OCI-LY3 (cell line): Measurements from ENCODE around the gene RTN3.

Experiments
- H2AFZ ChIP-seq: fragments of 200-600, 300-600 bp; shearing (Covaris generic); 2 replicates; pipeline ENCODE4 v1.6.0; 2014; ENCODE audit warnings: antibody characterized with exemption, low read depth, low read length
- H3K27ac ChIP-seq: fragments of 200-600, 300-600 bp; sonication (generic); 2 replicates; pipeline ENCODE4 v1.5.1; 2014; ENCODE audit warnings: mild to moderate bottlenecking, low read length, moderate library complexity, mixed read lengths
- H3K27me3 ChIP-seq: fragments of 200-600, 300-600 bp; sonication (generic); 2 replicates; pipeline ENCODE4 v1.6.1; 2014; ENCODE audit warnings: low read depth, low read length, mixed read lengths
- H3K36me3 ChIP-seq: fragments of 200-600, 300-600 bp; sonication (generic); replicated peaks from 2 replicates; pipeline ENCODE3; 2014; ENCODE audit warnings: low read depth, low read length, mixed read lengths
- H3K4me1 ChIP-seq: fragments of 300-600, 200-600 bp; sonication (generic); 2 replicates; pipeline ENCODE4 v1.6.1; 2014; ENCODE audit warnings: low read length, mixed read lengths
- H3K4me2 ChIP-seq: fragments of 200-600, 300-600 bp; sonication (generic); 2 replicates; pipeline ENCODE4 v1.6.1; 2014; ENCODE audit warnings: low read length, mixed read lengths
- H3K4me3 ChIP-seq: fragments of 300-600, 200-600 bp; sonication (generic); 2 replicates; pipeline ENCODE4 v1.5.1; 2014; ENCODE audit warnings: antibody characterized with exemption, mild to moderate bottlenecking, low read length, moderate library complexity
- H3K79me2 ChIP-seq: fragments of 300-600, 200-600 bp; shearing (Covaris generic); 2 replicates; pipeline ENCODE4 v1.6.1; 2014; ENCODE audit warnings: mild to moderate bottlenecking, low read length, mixed read lengths
- H3K9ac ChIP-seq: fragments of 300-600, 200-600 bp; shearing (Covaris generic); 2 replicates; pipeline ENCODE4 v1.6.0; 2014; ENCODE audit warnings: mild to moderate bottlenecking, low read length, moderate library complexity
- H3K9me3 ChIP-seq: fragments of 200-600, 300-600 bp; shearing (Covaris generic); 2 replicates; pipeline ENCODE4 v1.6.1; 2014; ENCODE audit warnings: low read length, mixed read lengths; ENCODE audit not compliant: insufficient read depth
- H4K20me1 ChIP-seq: fragments of 200-600, 300-600 bp; sonication (generic); 2 replicates; pipeline ENCODE4 v1.6.1; 2016; ENCODE audit warnings: low read length, mixed read lengths; ENCODE audit not compliant: insufficient read depth
- CTCF ChIP-seq: fragments of 200-600, 300-600 bp; sonication (generic); IDR thresholded peaks from 2 replicates; pipeline ENCODE4 v1.5.1; 2014; ENCODE audit warnings: antibody characterized with exemption, low read length, low read depth
- EZH2phosphoT487 ChIP-seq: fragments of 200-600 bp; shearing (Covaris generic); IDR thresholded peaks from 2 replicates; pipeline ENCODE4 v1.6.1; 2018; ENCODE audit warnings: antibody characterized with exemption, mixed run types, low read depth

RTN3 gene

GRCh38 chr11:63802637-63803414 lies 121.5 kb downstream of the RTN3 start:
- Histone ChIP-seq H3K79me2 (no peaks in the 10 kb centered on the region), H3K4me2 (no peak overlapping the region), H3K27ac (no peak overlapping the region), H3K27me3 (peaks cover 3% of the 10 kb centered on the region), H4K20me1 (no peaks in the 10 kb centered on the region), H3K4me1 (no peaks in the 10 kb centered on the region), H3K9ac (no peak overlapping the region), H3K4me3 (no peak overlapping the region), H3K9me3 (no peaks in the 10 kb centered on the region), H3K36me3 (no peaks in the 10 kb centered on the region), H2AFZ (no peak overlapping the region)
- TF ChIP-seq EZH2phosphoT487 (no peak), CTCF (no peak)

DNA sequence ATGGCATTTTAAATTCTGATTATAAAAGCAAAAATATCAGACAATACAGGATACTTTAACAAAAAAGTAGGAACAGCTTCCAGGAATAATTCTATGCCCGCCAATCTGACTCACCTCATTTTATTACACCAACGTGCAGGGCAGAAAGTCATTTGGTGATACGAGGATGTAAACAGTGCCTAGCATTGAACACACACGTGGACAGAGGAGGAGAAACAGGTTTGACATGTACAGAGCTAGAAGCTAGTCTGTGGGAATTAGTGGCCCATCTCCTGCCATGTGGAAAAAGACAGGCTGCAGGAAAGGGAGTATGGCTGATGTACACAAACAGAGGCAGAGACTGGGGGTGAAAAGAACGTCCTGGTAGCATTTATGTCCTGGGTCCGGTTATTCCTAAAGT lies 123.0 kb downstream of the RTN3 start:
- no peak for TF ChIP-seq EZH2phosphoT487
- H4K20me1 ChIP-seq: no peaks in the 10 kb centered on the region
- no peak overlapping the region for H3K9ac ChIP-seq
- H3K4me2 ChIP-seq: no peak overlapping the region
- H3K36me3 ChIP-seq: no peaks in the 10 kb centered on the region
- H3K79me2 ChIP-seq: no peaks in the 10 kb centered on the region
- H3K9me3 ChIP-seq: no peaks in the 10 kb centered on the region
- H3K4me3 ChIP-seq: no peak overlapping the region
- no peaks in the 10 kb centered on the region for H3K4me1 ChIP-seq
- H2AFZ ChIP-seq: no peak overlapping the region
- H3K27me3 ChIP-seq: peaks cover 3% of the 10 kb centered on the region
- no peak overlapping the region for H3K27ac ChIP-seq

DNA sequence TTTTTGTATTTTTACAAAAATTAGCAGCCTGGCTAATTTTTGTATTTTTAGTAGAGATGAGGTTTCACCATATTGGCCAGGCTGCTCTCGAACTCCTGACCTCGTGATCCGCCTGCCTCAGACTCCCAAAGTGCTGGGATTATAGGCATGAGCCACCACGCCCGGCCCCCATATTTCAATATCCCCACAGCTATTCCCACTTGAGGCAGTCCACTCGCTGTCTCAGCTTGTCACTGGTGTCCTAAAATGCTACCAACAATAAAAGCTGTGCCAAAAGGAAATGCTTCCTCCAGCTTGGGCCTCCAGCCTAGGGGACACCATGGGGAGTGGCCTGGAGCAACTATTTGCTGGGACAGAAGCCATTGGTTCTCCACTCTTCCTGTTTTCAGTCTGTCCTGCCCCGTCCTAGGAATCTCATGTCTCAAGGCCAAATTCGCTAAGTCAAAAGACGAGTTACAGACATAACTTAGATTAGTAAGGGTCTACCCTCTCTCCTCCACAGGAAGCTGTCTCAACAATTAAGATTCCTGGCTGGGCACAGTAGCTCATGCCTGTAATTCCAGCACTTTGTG lies 124.6 kb downstream of the RTN3 start:
- no peak overlapping the region for H2AFZ ChIP-seq

More for the DNA sequence above, 124.6 kb downstream of the RTN3 start:
- Histone ChIP-seq H3K4me2 (no peak overlapping the region), H3K9me3 (no peaks in the 10 kb centered on the region), H3K9ac (no peak overlapping the region), H3K27me3 (peaks cover 3% of the 10 kb centered on the region), H3K36me3 (no peaks in the 10 kb centered on the region), H3K27ac (no peak overlapping the region), H4K20me1 (no peaks in the 10 kb centered on the region), H3K79me2 (no peaks in the 10 kb centered on the region), H3K4me1 (no peaks in the 10 kb centered on the region), H3K4me3 (no peak overlapping the region)
- TF ChIP-seq EZH2phosphoT487 (no peak), CTCF (no peak)
